ENCODE data around the gene LEO1.

LEO1 gene

GRCh38 chr15:51935466-51936104, 36.0 kb downstream of the LEO1 start:
- Histone ChIP-seq H3K4me3 (replicated peaks; ENCODE audit: insufficient read depth, low read length) (no peak overlapping the region), H3K27me3 (ENCODE audit: insufficient read depth, poor library complexity, severe bottlenecking) (no peaks in the 10 kb centered on the region), H3K27ac (replicated peaks) (no peak overlapping the region)
- no peak for DNase-seq (ENCODE audit: low read depth in 1 of 2, low spot score in 1 of 2)
- TF ChIP-seq CTCF (IDR thresholded peaks at IDR 0.05; ENCODE audit: insufficient read depth, low read length) (no peak), SPI1 (IDR thresholded peaks at IDR 0.05; ENCODE audit: borderline replicate concordance, low read depth) (peak; percentile 51; the same call in 1 of the 2 replicates), REST (IDR thresholded peaks at IDR 0.05; ENCODE audit: insufficient replicate concordance, low read depth) (no peak)

DNA sequence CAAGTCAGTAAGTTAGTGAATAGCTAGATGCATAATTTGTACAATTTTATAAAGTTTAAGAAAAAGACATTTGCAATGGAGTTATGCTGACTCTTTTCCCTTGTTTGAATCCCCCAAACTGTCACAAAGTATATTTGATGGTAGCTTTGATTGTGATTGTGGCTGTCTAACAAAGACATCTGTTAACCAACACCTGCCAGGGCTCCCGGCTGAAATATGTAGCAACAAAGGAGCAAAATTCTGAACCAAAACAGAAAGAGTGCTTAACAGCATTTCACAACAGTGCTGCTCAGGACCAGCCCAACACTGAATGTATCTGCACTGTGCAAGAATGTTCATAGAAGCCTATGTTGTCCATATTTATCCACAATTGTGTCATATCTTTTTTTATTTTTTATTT, 39.4 kb downstream of the LEO1 start:
- no peak for TF ChIP-seq REST (IDR thresholded peaks at IDR 0.05; ENCODE audit: insufficient replicate concordance, low read depth)
- Histone ChIP-seq H3K4me3 (replicated peaks; ENCODE audit: insufficient read depth, low read length) (no peak overlapping the region), H3K27me3 (ENCODE audit: insufficient read depth, poor library complexity, severe bottlenecking) (no peaks in the 10 kb centered on the region), H3K27ac (replicated peaks) (no peak overlapping the region)
- DNase-seq (ENCODE audit: low read depth in 1 of 2, low spot score in 1 of 2): no peak

DNA sequence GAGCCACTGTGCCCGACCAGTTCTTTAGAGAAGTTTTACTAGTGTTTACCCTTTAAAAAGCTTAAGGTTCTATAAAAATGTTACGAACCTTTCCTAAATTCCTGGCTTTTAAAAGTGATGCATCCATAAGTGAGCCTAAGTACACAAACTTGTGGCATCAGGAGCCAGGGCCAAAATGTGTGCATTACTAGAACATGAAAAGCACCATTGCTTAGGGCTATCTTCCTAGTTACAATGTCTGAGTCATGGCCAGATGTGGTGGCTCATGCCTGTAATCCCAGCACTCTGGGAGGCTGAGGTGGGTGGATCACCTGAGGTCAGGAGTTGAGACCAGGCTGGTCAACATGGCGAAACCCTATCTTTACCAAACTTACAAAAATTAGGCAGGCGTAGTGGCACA, 39.9 kb downstream of the LEO1 start:
- TF ChIP-seq CTCF (IDR thresholded peaks at IDR 0.05; ENCODE audit: insufficient read depth, low read length) (no peak), GABPA (IDR thresholded peaks at IDR 0.05; ENCODE audit: low read depth) (no peak), POLR2AphosphoS5 (IDR thresholded peaks at IDR 0.05; ENCODE audit: low read depth) (no peak), REST (IDR thresholded peaks at IDR 0.05; ENCODE audit: insufficient replicate concordance, low read depth) (no peak), SPI1 (IDR thresholded peaks at IDR 0.05; ENCODE audit: borderline replicate concordance, low read depth) (no peak)
- Histone ChIP-seq H3K27ac (replicated peaks) (no peak overlapping the region), H3K4me3 (replicated peaks; ENCODE audit: insufficient read depth, low read length) (no peak overlapping the region), H3K27me3 (ENCODE audit: insufficient read depth, poor library complexity, severe bottlenecking) (no peaks in the 10 kb centered on the region)
- no peak for DNase-seq (ENCODE audit: low read depth in 1 of 2, low spot score in 1 of 2)
